T-cell (primary cell): ENCODE measurements around the gene HOXB7. TPM values are rescaled to one million over a fixed set of nuclear protein-coding genes. Genes with fewer than 3 reads are reported as not detected.

ENCODE experiments used
- ATAC-seq, 4 experiments: fragments of 200-7000 bp in 3 of 4; fragments of 150-1000 bp in 1 of 4; cut with Tn5 transposase; replicated peaks in 1 of 4; 1 replicate in 3 of 4; 2 replicates in 1 of 4; pipeline ENCODE4 v1.10.0; 2021; ENCODE audit warnings: moderate library complexity in 3 of 4, mild to moderate bottlenecking in 2 of 4, moderate number of reproducible peaks in 1 of 4
- CTCF ChIA-PET, 2 donors: fragments of 300-600 bp; sonication (Branson Sonifier 250); formaldehyde crosslinking; loops; one replicate each; lab custom pipeline; 2022; ENCODE audit warnings: antibody characterized with exemption in 2 of 2; lab: Charles Lee
- POLR2A ChIA-PET, 2 donors: fragments of 300-600 bp; sonication (Branson Sonifier 250); formaldehyde crosslinking; loops; one replicate each; lab custom pipeline; 2022; ENCODE audit warnings: antibody characterized with exemption in 2 of 2; lab: Charles Lee
- DNase-seq, 35 experiments: peaks; one replicate each; pipeline versions ENCODE4 v3.0.0 to v3.0.0-alpha.2; 2013 to 2023
- H3K27ac ChIP-seq: one replicate; pipeline ENCODE4 v1.5.1; 2013; ENCODE audit warnings: low read length
- H3K27me3 ChIP-seq, 2 experiments: replicated peaks in 1 of 2; 1 replicate in 1 of 2; 2 replicates in 1 of 2; pipeline versions ENCODE4 v1.6.1 to v1.7.0; 2013; ENCODE audit warnings: low read length in 1 of 2, mixed read lengths in 1 of 2; ENCODE audit not compliant: control insufficient read depth in 2 of 2, insufficient read depth in 2 of 2; ENCODE audit errors: extremely low read depth in 1 of 2
- H3K36me3 ChIP-seq, 2 donors: 1 replicate in 1 of 2; 2 replicates in 1 of 2; pipeline versions ENCODE4 v1.6.1 to v1.7.0; 2013; ENCODE audit warnings: low read length in 1 of 2; ENCODE audit not compliant: control insufficient read depth in 2 of 2, insufficient read depth in 1 of 2; ENCODE audit errors: extremely low read depth in 1 of 2
- H3K4me1 ChIP-seq, 2 experiments: 1 replicate in 1 of 2; 2 replicates in 1 of 2; pipeline versions ENCODE4 v1.6.1 to v1.7.0; 2013; ENCODE audit warnings: low read length in 2 of 2, mixed read lengths in 1 of 2; ENCODE audit not compliant: insufficient read depth in 2 of 2, control insufficient read depth in 1 of 2; ENCODE audit errors: extremely low read depth in 1 of 2
- H3K4me3 ChIP-seq, 2 donors: 1 replicate in 1 of 2; 2 replicates in 1 of 2; pipeline versions ENCODE4 v1.5.1 to v1.7.0; 2013; ENCODE audit warnings: mild to moderate bottlenecking in 2 of 2, low read length in 1 of 2, moderate library complexity in 1 of 2; ENCODE audit not compliant: control insufficient read depth in 1 of 2; ENCODE audit errors: extremely low read depth in 1 of 2
- H3K9me3 ChIP-seq: 2 replicates; pipeline ENCODE4 v1.7.0; 2013
- H3K27ac Mint-ChIP-seq, 2 donors: one replicate each; pipeline ENCODE4 v1.8.0; 2020 to 2021; ENCODE audit warnings: mild to moderate bottlenecking in 2 of 2, mixed read lengths in 2 of 2
- H3K27me3 Mint-ChIP-seq, 2 donors: one replicate each; pipeline ENCODE4 v1.8.0; 2021 to 2022; ENCODE audit warnings: mixed read lengths in 2 of 2
- H3K36me3 Mint-ChIP-seq: one replicate; pipeline ENCODE4 v1.8.0; 2021; ENCODE audit warnings: mixed read lengths
- H3K4me1 Mint-ChIP-seq, 3 donors: one replicate each; pipeline ENCODE4 v1.8.0; 2020 to 2022; ENCODE audit warnings: mixed read lengths in 3 of 3, mild to moderate bottlenecking in 1 of 3
- H3K4me3 Mint-ChIP-seq, 3 donors: one replicate each; pipeline ENCODE4 v1.8.0; 2020 to 2022; ENCODE audit warnings: mild to moderate bottlenecking in 3 of 3, mixed read lengths in 3 of 3, moderate library complexity in 3 of 3
- H3K9me3 Mint-ChIP-seq, 3 donors: one replicate each; pipeline ENCODE4 v1.8.0; 2020 to 2022; ENCODE audit warnings: mixed read lengths in 3 of 3
- WGBS: methylation state at CpG from one replicate; pipeline ENCODE4 v1.1.5; 2013; ENCODE audit warnings: missing lambda C conversion rate; ENCODE audit not compliant: insufficient coverage; 5-methylcytosine and 5-hydroxymethylcytosine counted together
- total RNA-seq, 35 experiments: library from RNA in 6 of 35; stranded (reverse) in 6 of 35; fragments of 120-200 nt in 1 of 35; gene quantifications; one replicate each; pipeline versions ENCODE4 v1.2.1 to v1.2.4 and lab custom pipeline; 2013 to 2026

The HOXB7 gene
- total RNA-seq, 5 donors from 2014 or later (not counting 1 experiment from before 2014, with no cell fraction given): 0.47 to 0.66 (median 0.60) TPM; not detected in 2

DNA sequence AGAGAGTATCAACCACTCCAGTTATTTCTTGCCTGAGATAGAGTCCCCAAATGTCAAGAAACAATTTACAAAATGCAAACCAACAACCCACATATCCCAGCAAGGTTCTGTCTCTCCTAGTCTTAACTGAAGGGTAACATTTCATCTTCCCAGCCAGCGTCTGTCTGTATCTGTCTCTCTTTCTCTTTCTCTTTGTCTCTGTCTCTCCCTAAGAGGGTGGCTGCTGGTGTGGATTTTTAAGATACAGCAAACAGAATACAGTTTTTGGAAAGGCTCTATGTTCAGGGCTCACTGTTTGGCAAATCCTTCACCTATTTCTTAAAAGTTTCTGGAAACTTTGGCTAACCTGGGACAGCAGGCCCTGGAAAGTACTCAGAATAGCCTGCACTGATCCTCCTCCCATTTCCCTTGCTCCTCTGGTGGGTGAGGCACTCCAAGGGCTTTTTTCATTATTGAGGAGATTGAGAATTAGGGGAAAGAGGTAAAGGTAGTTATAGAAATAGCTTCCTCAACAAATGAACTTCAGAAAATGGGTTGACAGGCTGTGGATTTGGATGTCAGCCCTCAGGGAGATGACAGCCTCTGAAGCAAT, 38.9 kb downstream of the HOXB7 start:
- no CpG with 5 or more reads among the region's 1 CpG for WGBS
- ATAC-seq (no peak), DNase-seq (no peak)
- Mint-ChIP-seq H3K4me1 (peaks cover 0 to 24% (median 13%) of the 10 kb centered on the region in 3 donors), H3K27me3 (peaks cover 0 to 18% of the 10 kb centered on the region in 2 donors), H3K36me3 (peaks cover 15% of the 10 kb centered on the region), H3K27ac (no peak overlapping the region), H3K9me3 (no peaks in the 10 kb centered on the region), H3K4me3 (no peak overlapping the region)
- Histone ChIP-seq H3K4me3 (no peak overlapping the region), H3K9me3 (no peaks in the 10 kb centered on the region), H3K4me1 (peaks cover 0 to 13% of the 10 kb centered on the region in 2 experiments), H3K36me3 (peaks cover 0 to 4% of the 10 kb centered on the region in 2 donors), H3K27me3 (peaks cover 0 to 30% of the 10 kb centered on the region in 2 experiments), H3K27ac (no peak overlapping the region)
- CTCF ChIA-PET: no interaction called here
- POLR2A ChIA-PET: no interaction called here

DNA sequence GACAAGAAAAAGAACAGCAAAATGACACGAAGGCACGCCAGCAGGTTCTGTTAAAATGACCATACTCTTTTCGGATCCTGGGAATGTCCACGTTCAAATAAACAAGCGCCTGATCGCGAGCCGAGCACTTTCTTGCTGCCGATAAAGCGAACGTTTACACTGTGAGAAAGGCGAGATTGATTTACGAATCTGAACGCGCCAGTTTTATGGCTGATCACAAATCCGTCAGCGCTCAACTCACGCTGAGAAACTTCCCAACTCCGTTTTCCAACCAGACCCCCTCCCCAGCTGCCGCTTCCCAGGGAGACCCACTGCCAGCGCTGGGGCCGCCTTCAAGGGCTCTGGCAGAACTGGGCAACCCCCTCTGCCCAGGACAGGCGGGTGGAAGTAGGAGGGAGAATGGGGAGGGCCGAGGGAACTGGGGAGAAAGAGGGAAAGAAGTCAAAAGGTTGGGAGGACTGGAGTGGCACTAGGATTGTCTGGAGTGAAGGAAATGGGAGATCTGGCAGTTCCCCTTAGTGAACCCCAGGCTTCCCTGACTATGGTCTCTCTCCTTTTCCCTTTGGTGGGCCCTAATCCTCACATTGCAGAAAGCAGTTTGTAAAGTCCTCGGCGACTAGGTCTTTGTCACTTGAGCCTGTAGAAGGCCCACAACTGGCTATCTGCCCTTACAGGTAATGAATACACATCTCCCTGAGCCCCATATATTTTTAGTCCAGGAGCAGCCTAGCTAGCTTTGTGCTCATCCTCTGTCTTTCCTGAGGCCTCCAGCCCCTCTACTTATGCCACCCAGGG, 39.6 kb downstream of the HOXB7 start:
- Mint-ChIP-seq H3K9me3 (no peaks in the 10 kb centered on the region), H3K4me1 (peaks cover 0 to 21% (median 10%) of the 10 kb centered on the region in 3 donors), H3K27ac (no peak overlapping the region), H3K4me3 (no peak overlapping the region), H3K36me3 (peaks cover 15% of the 10 kb centered on the region), H3K27me3 (peaks cover 0 to 16% of the 10 kb centered on the region in 2 donors)
- Histone ChIP-seq H3K9me3 (no peaks in the 10 kb centered on the region), H3K4me1 (peaks cover 0 to 7% of the 10 kb centered on the region in 2 experiments), H3K4me3 (no peak overlapping the region), H3K36me3 (peaks cover 0 to 4% of the 10 kb centered on the region in 2 donors), H3K27ac (no peak overlapping the region), H3K27me3 (peaks cover 0 to 30% of the 10 kb centered on the region in 2 experiments)
- CTCF ChIA-PET: no interaction called here
- DNase-seq (no peak), ATAC-seq (no peak)
- WGBS: 89% methylated on average over 15 of the region's 26 CpGs
- POLR2A ChIA-PET: no interaction called here

DNA sequence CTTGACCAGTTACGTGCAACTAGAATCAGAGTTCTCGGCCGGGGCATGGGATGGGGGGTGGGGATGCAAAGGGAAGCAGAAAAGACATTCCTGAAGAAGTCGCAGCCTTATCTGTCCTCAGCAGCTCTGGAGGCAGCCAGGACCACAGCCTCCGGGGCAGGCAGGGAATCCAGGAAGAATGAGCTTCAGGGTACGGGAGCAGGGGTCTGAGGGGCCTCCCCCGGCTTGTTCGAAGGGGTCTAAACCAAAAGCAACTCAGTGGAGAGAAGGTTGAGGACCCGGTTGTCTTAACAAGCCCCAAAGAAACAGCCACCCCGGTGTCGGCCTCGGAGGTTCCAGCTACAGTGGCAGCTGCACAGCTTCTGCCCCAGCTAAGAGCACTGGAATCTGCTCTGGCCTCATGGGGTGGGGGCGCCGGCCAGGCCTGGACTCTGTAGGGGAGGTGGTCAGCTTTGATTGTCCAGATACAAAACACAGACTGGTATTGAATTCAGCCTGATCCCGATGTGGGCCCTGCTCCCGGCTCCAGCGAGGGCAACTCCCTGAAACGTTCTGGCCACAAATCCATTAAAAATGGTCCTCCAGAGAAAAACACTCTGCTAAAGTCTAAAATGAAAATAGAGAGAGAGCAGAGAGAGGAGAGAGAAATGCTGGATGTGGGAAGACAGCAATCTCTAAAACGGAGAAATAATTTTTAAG, 40.3 kb downstream of the HOXB7 start:
- Mint-ChIP-seq H3K27ac (no peak overlapping the region), H3K27me3 (peaks cover 0 to 16% of the 10 kb centered on the region in 2 donors), H3K9me3 (no peaks in the 10 kb centered on the region), H3K4me1 (peaks cover 0 to 17% (median 6%) of the 10 kb centered on the region in 3 donors), H3K36me3 (peaks cover 15% of the 10 kb centered on the region), H3K4me3 (no peak overlapping the region)
- H3K27me3 ChIP-seq: peaks cover 0 to 25% of the 10 kb centered on the region in 2 experiments
- POLR2A ChIA-PET: no interaction called here
- CTCF ChIA-PET: no interaction called here
- DNase-seq (no peak), ATAC-seq (no peak)
- H3K27ac ChIP-seq: no peak overlapping the region
- peaks cover 0 to 4% of the 10 kb centered on the region in 2 donors for H3K36me3 ChIP-seq
- no peak overlapping the region for H3K4me3 ChIP-seq
- H3K4me1 ChIP-seq: no peaks in the 10 kb centered on the region
- no peaks in the 10 kb centered on the region for H3K9me3 ChIP-seq
- WGBS: 80% methylated on average over 11 of the region's 19 CpGs

DNA sequence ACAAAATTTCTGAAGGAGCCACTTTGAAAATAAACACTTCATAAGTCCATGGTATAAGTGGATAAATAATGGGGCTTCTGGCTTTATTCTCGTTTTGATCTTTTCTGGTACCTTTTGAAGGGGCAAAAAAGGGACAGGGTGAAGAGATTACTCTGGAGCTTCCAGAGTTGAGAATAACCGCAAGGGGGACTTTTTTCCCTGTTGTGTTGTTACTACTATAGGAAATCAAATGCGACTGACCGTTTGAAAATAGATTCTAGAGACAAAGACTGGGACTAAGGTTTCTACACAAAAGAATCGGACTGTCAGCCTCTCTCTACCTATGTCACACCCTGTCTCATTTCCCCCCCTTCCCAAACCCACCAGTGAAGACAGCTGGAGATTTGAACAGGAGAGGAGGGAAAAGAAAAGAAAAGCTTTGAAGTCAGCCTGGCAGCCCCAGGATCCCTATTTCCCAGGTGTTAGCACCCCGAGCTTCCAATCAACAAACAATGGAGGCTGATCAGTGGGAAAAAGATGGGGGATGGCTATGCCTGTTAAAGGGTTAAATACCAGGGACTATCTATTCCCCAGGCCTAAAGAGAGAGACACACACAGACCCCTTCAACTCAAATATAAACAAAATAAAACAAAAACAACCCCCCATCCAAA, 41.0 kb downstream of the HOXB7 start:
- ChIA-PET POLR2A (no interaction called here), CTCF (no interaction called here)
- Histone ChIP-seq H3K27ac (no peak overlapping the region), H3K9me3 (no peaks in the 10 kb centered on the region), H3K4me3 (no peak overlapping the region), H3K4me1 (no peaks in the 10 kb centered on the region), H3K36me3 (peaks cover 0 to 4% of the 10 kb centered on the region in 2 donors), H3K27me3 (peaks cover 0 to 30% of the 10 kb centered on the region in 2 experiments)
- no peak for DNase-seq
- Mint-ChIP-seq H3K36me3 (peaks cover 15% of the 10 kb centered on the region), H3K9me3 (no peaks in the 10 kb centered on the region), H3K4me1 (peaks cover 0 to 15% (median 8%) of the 10 kb centered on the region in 3 donors), H3K27me3 (peaks cover 0 to 17% of the 10 kb centered on the region in 2 donors), H3K4me3 (no peak overlapping the region), H3K27ac (no peak overlapping the region)
- WGBS: 100% methylated on average over 1 of the region's 6 CpGs
- no peak for ATAC-seq

DNA sequence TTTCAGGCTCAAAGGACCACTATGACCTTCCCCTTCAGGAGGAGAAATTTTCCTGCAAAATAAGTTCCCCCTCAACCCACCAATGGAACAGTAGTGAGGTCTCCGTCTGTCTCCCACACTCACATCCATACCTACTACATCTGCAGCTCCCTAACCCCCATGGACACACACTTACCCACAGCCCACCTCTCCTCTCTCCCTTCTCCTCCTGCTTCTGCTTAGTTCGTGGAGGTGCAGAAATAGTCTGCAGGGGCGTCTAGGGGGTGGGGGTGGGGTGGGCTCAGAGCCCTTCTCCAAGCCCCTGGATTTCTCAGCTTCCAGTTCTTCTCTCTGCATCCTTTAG, 41.6 kb downstream of the HOXB7 start:
- POLR2A ChIA-PET: no interaction called here
- H3K4me3 Mint-ChIP-seq: no peak overlapping the region
- ATAC-seq: no peak

More for the DNA sequence above, 41.6 kb downstream of the HOXB7 start:
- CTCF ChIA-PET: no interaction called here
- 100% methylated on average over 1 of the region's 3 CpGs for WGBS
- Histone ChIP-seq H3K36me3 (peaks cover 0 to 4% of the 10 kb centered on the region in 2 donors), H3K27me3 (peaks cover 0 to 35% of the 10 kb centered on the region in 2 experiments), H3K9me3 (no peaks in the 10 kb centered on the region), H3K4me3 (no peak overlapping the region), H3K27ac (no peak overlapping the region), H3K4me1 (no peaks in the 10 kb centered on the region)
- peaks cover 0 to 18% (median 11%) of the 10 kb centered on the region in 3 donors for H3K4me1 Mint-ChIP-seq
- no peak for DNase-seq
- peaks cover 0 to 22% of the 10 kb centered on the region in 2 donors for H3K27me3 Mint-ChIP-seq
- H3K27ac Mint-ChIP-seq: no peak overlapping the region
- H3K9me3 Mint-ChIP-seq: no peaks in the 10 kb centered on the region
- peaks cover 15% of the 10 kb centered on the region for H3K36me3 Mint-ChIP-seq
